ENCODE measurements around the gene TRAM2. TPM values are rescaled to one million over a fixed set of nuclear protein-coding genes. Genes with fewer than 3 reads are reported as not detected.

TRAM2 gene
- total and polyA plus RNA-seq, 10 of the 15 experiments (the other 5 are each of a cell fraction or from before 2014, with no cell fraction given), result 2.5 to 15.0 (median 11.0) TPM

- H3K4me1 ChIP-seq (ENCODE audit: control insufficient read depth, insufficient read depth, low read length), result peaks cover 7% of the 10 kb centered on the region
- FAIRE-seq (no peak), ATAC-seq (no peak), DNase-seq (ENCODE audit: low read depth, low spot score) (no peak)
- SMC1A ChIA-PET (ENCODE audit: uncharacterized antibody, unreplicated experiment), result no interaction called here
- H3K4me3 ChIP-seq, result no peak overlapping the region
- H3K9me3 ChIP-seq (replicated peaks; ENCODE audit: control insufficient read depth, insufficient read depth, low read length), result no peaks in the 10 kb centered on the region
- WGBS (ENCODE audit: insufficient coverage, insufficient replicate concordance, low lambda C conversion rate, missing lambda C conversion rate), result 98% methylated on average over 4 of the region's 4 CpGs
- H3K27ac ChIP-seq (ENCODE audit: control insufficient read depth, insufficient read depth), result no peak overlapping the region
- H3K36me3 ChIP-seq (ENCODE audit: control insufficient read depth in 2 of 2, insufficient read depth in 2 of 2, low read length in 1 of 2), result peaks cover 5 to 8% of the 10 kb centered on the region in 2 experiments; a peak in 2 of 4 replicates
- intact Hi-C loops (cut with micrococcal nuclease; ENCODE audit: unreplicated experiment) (no loop called here), in situ Hi-C loops (cut with MboI) (no loop called here)
- RAD21 ChIA-PET (ENCODE audit: unreplicated experiment), result no interaction called here
- H3K9ac ChIP-seq (ENCODE audit: control insufficient read depth, insufficient read depth, low read length), result no peak overlapping the region
- TF ChIP-seq CEBPB (IDR thresholded peaks at IDR 0.05; ENCODE audit: borderline replicate concordance in 1 of 2, low read depth in 2 of 2, low read length in 2 of 2) (no peak), BHLHE40 (IDR thresholded peaks at IDR 0.05; ENCODE audit: borderline replicate concordance in 1 of 2, low read depth in 2 of 2, low read length in 1 of 2) (no peak), RCOR1 (conservative IDR thresholded peaks at IDR 0.05; ENCODE audit: low read depth, low read length) (no peak)
- H3K79me2 ChIP-seq (ENCODE audit: control insufficient read depth, insufficient read depth, low read length), result no peaks in the 10 kb centered on the region
- H2AFZ ChIP-seq (ENCODE audit: control insufficient read depth, low read depth, low read length), result no peak overlapping the region
- BruUV-seq (replicated peaks), result no TSS peak
- no peaks in the 10 kb centered on the region for H3K27me3 ChIP-seq (replicated peaks in 1 of 2; ENCODE audit: control insufficient read depth in 2 of 2, insufficient read depth in 2 of 2, low read length in 1 of 2)
- CTCF ChIA-PET, result no interaction called here
- no peak overlapping the region for H3K4me2 ChIP-seq (ENCODE audit: control insufficient read depth, insufficient read depth)
- no peaks in the 10 kb centered on the region for H4K20me1 ChIP-seq (ENCODE audit: control insufficient read depth, insufficient read depth)
- POLR2A ChIA-PET, result no interaction called here
Observed at GRCh38 chr6:52519618-52520017, 57.2 kb downstream of the TRAM2 start.

DNA sequence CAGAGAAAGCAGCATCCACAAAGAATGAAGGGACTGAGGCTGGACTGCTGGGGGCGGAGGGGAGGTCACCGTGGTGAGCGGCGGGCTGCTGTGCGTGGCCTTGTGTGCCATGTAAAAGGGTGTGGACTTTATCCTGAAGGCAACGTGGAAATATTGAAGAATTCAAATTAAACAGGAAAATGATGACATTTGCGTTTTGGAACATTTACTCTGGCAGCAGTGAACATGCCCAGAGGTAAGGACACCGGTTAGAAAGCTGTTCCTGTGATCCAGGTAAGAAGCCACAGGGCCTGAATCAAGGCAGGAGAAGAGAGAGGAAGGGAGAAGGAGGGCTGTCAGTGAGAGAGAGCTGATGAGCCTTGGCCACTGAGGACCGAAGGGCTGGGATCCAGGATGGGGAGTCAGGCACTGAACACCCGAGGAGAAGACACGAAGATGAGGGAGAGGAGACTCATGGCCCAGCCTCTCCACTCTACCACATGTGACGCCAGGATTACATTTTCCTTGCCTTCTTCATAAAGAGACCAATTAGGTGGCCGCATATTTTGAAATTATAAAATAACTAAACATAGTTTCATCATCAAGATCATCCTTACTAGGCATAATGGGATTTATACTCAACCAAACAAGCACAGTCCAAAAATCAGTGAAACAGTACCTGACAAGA is 58.4 kb downstream of the TRAM2 start:
- intact Hi-C loops (cut with micrococcal nuclease; ENCODE audit: unreplicated experiment) (no loop called here), in situ Hi-C loops (cut with MboI) (no loop called here)
- Histone ChIP-seq H2AFZ (ENCODE audit: control insufficient read depth, low read depth, low read length) (no peak overlapping the region), H3K4me3 (no peak overlapping the region), H3K27me3 (replicated peaks in 1 of 2; ENCODE audit: control insufficient read depth in 2 of 2, insufficient read depth in 2 of 2, low read length in 1 of 2) (no peaks in the 10 kb centered on the region), H3K27ac (ENCODE audit: control insufficient read depth, insufficient read depth) (no peak overlapping the region), H3K9ac (ENCODE audit: control insufficient read depth, insufficient read depth, low read length) (no peak overlapping the region), H3K4me2 (ENCODE audit: control insufficient read depth, insufficient read depth) (no peak overlapping the region), H4K20me1 (ENCODE audit: control insufficient read depth, insufficient read depth) (no peaks in the 10 kb centered on the region), H3K36me3 (ENCODE audit: control insufficient read depth in 2 of 2, insufficient read depth in 2 of 2, low read length in 1 of 2) (peaks cover 7 to 9% of the 10 kb centered on the region in 2 experiments; a peak in 2 of 4 replicates), H3K79me2 (ENCODE audit: control insufficient read depth, insufficient read depth, low read length) (no peaks in the 10 kb centered on the region), H3K4me1 (ENCODE audit: control insufficient read depth, insufficient read depth, low read length) (peaks cover 7% of the 10 kb centered on the region), H3K9me3 (replicated peaks; ENCODE audit: control insufficient read depth, insufficient read depth, low read length) (no peaks in the 10 kb centered on the region)
- DNase-seq (ENCODE audit: low read depth, low spot score) (no peak), FAIRE-seq (no peak), ATAC-seq (no peak)
- WGBS (ENCODE audit: insufficient coverage, insufficient replicate concordance, low lambda C conversion rate, missing lambda C conversion rate), result 96% methylated on average over 13 of the region's 13 CpGs
- ChIA-PET CTCF (no interaction called here), RAD21 (ENCODE audit: unreplicated experiment) (no interaction called here), SMC1A (ENCODE audit: uncharacterized antibody, unreplicated experiment) (no interaction called here), POLR2A (no interaction called here)
- BruUV-seq (replicated peaks), result no TSS peak
- no peak for TF ChIP-seq CBX3 (IDR thresholded peaks at IDR 0.05; ENCODE audit: borderline replicate concordance, low read depth)
